ENCODE data around the gene ST8SIA1. TPM values are rescaled to one million over a fixed set of nuclear protein-coding genes. Genes with fewer than 3 reads are reported as not detected.

Gene ST8SIA1
- total RNA-seq, 1 donor from 2014 or later = 2.2 TPM

DNA sequence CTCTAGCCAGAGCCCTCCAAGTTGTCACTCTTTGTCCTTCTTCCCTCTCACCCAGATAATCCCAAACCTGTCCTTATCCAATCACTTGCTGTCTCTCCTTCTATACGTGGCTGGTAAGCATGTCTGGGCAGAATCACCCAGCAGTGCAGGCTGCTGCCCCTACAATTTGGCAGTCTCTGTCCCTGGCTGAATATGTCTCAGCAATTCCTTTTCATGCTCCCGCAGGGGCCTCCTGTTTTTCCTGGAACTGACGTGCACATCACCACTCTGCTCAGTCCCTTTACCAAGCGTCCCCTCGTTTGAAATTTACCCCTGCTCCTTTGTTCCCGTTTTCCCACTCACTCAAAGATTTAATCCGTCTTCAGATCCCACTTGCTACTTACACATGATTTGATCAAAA lies 80.0 kb downstream of the ST8SIA1 start:
- Mint-ChIP-seq H3K9me3 (no peaks in the 10 kb centered on the region), H3K4me3 (no peak overlapping the region), H3K27ac (no peak overlapping the region), H3K27me3 (ENCODE audit: low read depth) (no peaks in the 10 kb centered on the region), H3K4me1 (peaks cover 9% of the 10 kb centered on the region), H3K36me3 (no peaks in the 10 kb centered on the region)
- DNase-seq (ENCODE audit: low spot score in 2 of 2, unreplicated experiment in 2 of 2) = no peak
- TF ChIP-seq, protein P1, sequence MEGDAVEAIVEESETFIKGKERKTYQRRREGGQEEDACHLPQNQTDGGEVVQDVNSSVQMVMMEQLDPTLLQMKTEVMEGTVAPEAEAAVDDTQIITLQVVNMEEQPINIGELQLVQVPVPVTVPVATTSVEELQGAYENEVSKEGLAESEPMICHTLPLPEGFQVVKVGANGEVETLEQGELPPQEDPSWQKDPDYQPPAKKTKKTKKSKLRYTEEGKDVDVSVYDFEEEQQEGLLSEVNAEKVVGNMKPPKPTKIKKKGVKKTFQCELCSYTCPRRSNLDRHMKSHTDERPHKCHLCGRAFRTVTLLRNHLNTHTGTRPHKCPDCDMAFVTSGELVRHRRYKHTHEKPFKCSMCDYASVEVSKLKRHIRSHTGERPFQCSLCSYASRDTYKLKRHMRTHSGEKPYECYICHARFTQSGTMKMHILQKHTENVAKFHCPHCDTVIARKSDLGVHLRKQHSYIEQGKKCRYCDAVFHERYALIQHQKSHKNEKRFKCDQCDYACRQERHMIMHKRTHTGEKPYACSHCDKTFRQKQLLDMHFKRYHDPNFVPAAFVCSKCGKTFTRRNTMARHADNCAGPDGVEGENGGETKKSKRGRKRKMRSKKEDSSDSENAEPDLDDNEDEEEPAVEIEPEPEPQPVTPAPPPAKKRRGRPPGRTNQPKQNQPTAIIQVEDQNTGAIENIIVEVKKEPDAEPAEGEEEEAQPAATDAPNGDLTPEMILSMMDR (IDR thresholded peaks at IDR 0.05; ENCODE audit: unreplicated experiment) = no peak

- H3K27ac Mint-ChIP-seq = no peak overlapping the region
- TF ChIP-seq, protein P1 (IDR thresholded peaks at IDR 0.05; ENCODE audit: unreplicated experiment) = no peak
- peaks cover 9% of the 10 kb centered on the region for H3K4me1 Mint-ChIP-seq
- H3K9me3 Mint-ChIP-seq = no peaks in the 10 kb centered on the region
- H3K27me3 Mint-ChIP-seq (ENCODE audit: low read depth) = no peaks in the 10 kb centered on the region
- no peak for DNase-seq (ENCODE audit: low spot score in 2 of 2, unreplicated experiment in 2 of 2)
- no peaks in the 10 kb centered on the region for H3K36me3 Mint-ChIP-seq
- H3K4me3 Mint-ChIP-seq = no peak overlapping the region
Measured at GRCh38 chr12:22252057-22252456, 82.5 kb downstream of the ST8SIA1 start.

- Mint-ChIP-seq H3K27ac (no peak overlapping the region), H3K9me3 (no peaks in the 10 kb centered on the region), H3K4me1 (peaks cover 6% of the 10 kb centered on the region), H3K4me3 (no peak overlapping the region), H3K36me3 (no peaks in the 10 kb centered on the region), H3K27me3 (ENCODE audit: low read depth) (no peaks in the 10 kb centered on the region)
- TF ChIP-seq, protein P1 (IDR thresholded peaks at IDR 0.05; ENCODE audit: unreplicated experiment) = no peak
- DNase-seq (ENCODE audit: low spot score in 2 of 2, unreplicated experiment in 2 of 2) = no peak
Measured at GRCh38 chr12:22250762-22251161, 83.7 kb downstream of the ST8SIA1 start.

DNA sequence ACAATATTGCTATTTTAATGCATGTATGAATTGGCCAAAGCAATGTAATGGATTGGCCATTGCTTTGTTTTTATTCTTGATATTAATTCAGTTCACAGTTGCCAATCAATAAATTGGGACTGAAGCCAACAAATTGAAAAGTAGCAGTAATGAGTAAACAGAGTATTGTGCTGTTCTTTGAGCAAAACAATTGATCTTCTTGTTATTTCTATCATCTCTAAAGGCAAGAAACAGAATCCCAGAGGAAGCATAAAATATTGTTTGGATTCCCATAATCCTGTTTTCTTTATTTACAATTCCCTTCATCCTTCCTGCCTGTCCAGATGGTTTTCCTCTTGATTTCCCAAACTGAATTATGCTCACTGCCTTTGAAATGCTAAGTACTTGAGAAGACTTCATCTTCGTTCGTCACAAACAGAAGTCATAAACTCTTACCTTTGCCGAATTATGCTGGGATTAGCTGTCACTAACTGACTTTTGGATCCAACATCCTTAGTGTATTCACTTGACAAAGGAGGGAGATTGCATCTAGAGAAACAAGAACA lies 85.9 kb downstream of the ST8SIA1 start:
- Mint-ChIP-seq H3K27me3 (ENCODE audit: low read depth) (no peaks in the 10 kb centered on the region), H3K27ac (no peak overlapping the region), H3K4me3 (no peak overlapping the region)

DNA sequence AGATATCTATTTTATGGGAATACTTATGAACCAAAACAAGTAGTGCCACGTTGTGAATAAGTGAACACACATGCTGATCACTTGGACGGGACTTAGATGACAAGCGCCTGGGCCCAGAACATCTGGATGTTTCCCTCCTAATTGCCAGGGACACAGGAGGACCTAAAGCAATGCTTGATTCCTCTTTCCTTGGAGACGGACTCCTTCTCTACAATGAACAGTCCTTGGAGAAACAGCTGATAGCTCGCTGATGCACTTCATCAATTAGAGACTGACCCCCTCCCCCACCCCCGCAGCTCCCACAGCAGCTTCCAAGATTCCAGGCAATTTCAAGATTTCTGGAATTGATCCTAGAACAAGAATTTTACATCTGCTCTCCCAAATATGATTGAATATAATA lies 86.4 kb downstream of the ST8SIA1 start:
- Mint-ChIP-seq H3K9me3 (no peaks in the 10 kb centered on the region), H3K4me1 (peaks cover 6% of the 10 kb centered on the region), H3K4me3 (no peak overlapping the region), H3K27me3 (ENCODE audit: low read depth) (no peaks in the 10 kb centered on the region), H3K27ac (no peak overlapping the region), H3K36me3 (no peaks in the 10 kb centered on the region)
- no peak for DNase-seq (ENCODE audit: low spot score in 2 of 2, unreplicated experiment in 2 of 2)
- TF ChIP-seq, protein P1 (IDR thresholded peaks at IDR 0.05; ENCODE audit: unreplicated experiment) = no peak

More for the DNA sequence above, 85.9 kb downstream of the ST8SIA1 start:
- no peak for DNase-seq (ENCODE audit: low spot score in 2 of 2, unreplicated experiment in 2 of 2)
- Mint-ChIP-seq H3K4me1 (peaks cover 6% of the 10 kb centered on the region), H3K36me3 (no peaks in the 10 kb centered on the region), H3K9me3 (no peaks in the 10 kb centered on the region)
- TF ChIP-seq, protein P1 (IDR thresholded peaks at IDR 0.05; ENCODE audit: unreplicated experiment) = no peak

All from mesothelial cell of epicardium (in vitro differentiated cells).